GM18867 (cell line): ENCODE results near the gene FIBCD1.

Experiments
- ATAC-seq: cut with Tn5 transposase; IDR thresholded peaks from one replicate; pipeline ENCODE4 v1.9.1; 2021; ENCODE audit warnings: mild to moderate bottlenecking, moderate library complexity; ENCODE audit not compliant: unreplicated experiment

Gene FIBCD1

DNA sequence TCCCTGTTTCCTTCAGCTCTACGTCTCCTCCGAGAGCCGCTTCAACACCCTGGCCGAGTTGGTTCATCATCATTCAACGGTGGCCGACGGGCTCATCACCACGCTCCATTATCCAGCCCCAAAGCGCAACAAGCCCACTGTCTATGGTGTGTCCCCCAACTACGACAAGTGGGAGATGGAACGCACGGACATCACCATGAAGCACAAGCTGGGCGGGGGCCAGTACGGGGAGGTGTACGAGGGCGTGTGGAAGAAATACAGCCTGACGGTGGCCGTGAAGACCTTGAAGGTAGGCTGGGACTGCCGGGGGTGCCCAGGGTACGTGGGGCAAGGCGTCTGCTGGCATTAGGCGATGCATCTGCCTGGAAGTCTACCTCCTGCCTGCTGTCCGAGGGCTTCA lies 76.3 kb downstream of the FIBCD1 start:
- ATAC-seq: no peak

DNA sequence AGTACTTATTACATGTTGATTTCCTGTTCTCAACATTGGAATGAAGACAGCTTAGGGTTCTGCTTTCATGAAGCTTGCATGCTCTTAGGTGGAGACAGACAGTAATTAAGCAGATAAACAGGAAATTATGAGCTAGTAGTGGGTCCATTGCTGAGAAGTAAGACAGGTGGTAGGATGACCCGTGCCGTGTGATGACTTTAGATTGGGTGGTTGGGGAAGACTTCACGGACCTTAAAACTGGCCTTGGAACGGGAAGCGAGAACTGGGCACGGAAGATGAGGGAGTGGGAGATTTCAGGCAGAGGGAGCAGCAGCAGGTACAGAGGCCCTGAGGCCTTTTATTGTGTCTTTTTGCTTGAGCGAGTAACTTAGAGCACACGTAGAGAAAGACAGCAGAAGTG lies 76.8 kb downstream of the FIBCD1 start:
- ATAC-seq: no peak

DNA sequence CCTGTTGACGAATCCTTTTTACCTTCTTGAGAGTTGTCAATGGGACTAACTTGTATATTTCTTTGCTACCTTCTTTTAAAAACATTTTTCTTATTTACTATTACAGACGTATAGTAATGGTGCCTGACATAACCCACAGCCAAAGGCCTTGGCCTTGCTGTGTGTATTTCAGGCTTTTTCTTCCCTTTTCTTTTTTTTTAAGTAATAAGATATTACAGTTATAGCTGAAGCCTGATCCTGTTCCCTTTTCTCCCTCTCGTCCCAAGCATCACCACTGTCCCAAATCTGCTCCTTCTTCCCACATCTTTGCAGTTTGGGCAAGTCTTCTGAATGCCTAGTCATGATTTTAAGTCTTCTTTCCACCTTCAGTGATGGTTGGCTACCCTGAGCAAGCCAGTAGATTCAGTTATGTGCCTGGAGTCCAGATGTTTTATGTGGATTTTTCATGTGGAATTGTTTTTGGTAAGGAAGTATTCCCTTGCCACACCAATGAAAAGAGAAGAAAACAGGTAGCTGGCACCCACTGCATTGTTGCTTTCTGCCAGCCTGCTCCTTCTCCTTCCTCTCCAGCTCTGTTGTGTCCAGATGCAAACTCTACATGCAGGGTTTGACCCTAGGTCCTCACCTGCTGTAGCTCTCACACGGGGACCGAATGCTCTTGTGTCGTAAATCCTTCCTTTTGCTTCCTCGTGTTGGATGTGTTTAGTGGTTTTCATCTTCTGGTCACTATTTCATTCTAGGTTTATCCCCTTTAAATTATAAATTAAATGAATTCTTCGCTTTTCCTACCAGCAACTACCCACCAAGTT lies 77.5 kb downstream of the FIBCD1 start:
- ATAC-seq: no peak

DNA sequence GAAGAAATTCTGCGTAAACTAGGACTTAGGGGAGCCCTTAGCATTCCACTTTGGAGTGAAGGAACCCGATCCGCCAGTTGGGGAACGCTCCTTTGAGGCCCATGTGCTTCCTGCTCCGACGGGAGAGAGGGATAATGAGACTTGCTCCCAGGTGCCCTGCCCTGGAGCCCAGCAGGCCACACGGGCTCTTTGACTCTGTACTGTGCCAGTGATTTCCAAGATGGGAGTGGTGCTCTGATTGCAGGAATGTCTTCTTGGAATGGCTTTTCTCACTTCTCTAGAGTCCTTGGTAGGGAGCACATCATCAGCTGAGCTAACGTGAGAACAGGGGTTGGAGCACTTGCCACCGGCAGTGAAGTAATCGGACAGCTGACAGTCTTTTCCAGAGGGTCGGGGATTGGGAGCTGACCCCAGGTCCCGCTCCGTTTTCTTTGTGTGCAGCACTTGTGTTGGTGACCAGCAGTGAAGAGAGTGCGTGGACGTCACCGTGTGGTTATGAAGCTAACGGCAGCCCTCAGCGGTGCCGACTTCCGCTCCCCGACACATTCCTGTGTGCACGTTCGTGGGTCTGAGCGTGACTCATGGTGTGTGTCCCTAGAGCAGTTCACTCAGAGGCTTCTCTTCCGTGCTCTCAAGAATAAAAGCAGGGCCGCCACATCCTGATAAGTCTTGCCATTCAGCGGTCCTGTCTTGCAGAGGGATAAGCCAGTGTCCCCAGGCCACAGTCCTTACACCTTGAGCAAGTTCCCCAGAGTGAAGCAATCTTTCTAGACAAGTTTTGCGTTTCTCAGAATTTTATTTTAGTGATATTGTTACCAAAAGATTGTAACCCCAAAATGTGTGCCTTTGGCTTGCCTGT lies 78.4 kb downstream of the FIBCD1 start:
- ATAC-seq: no peak

DNA sequence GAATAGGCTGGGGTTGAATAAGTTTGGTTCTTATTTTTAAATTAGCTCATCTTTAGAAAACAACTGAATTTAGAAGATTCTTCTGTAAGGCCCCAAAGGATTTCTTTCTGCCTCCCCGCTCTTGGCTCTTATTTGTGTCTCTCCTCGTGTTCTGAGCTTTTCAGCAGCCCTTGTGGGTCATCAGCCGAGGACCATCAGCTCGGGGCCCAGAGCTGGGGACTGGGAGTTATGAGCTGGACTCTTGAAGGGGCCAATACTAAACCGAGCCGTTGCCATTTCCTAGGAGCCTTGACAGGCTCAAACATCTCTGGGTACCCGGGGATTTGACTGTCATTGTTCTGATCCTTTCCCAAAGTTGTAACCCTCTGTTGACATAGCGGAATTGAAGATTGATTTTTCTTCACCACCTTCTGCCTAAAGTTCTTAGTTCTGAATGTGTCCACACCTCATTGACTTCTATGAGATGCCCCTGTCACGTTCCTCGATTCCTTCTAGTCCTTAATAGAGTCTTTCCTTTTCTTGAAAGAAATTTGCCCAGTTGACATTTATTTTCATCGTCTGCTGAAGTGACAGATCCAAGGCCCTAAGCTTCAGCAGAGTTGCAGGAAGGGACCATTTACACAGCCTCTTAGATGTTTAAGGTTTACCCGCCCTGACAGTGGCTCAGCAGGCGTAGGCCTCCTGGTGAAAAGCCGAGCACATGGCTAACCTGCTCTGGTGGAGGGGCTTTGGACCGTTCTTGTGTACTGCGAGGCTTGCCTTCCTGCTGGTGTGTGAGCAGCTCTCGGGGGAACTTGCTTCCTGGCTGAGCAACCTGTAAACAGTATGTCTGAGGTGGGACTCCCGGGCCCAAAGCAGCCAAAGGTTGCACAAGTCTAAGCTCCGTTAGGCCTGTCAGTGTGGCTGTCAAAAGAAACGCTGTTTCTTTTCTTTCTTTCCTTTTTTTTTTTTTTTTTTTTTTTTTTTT lies 80.0 kb downstream of the FIBCD1 start:
- ATAC-seq: no peak

DNA sequence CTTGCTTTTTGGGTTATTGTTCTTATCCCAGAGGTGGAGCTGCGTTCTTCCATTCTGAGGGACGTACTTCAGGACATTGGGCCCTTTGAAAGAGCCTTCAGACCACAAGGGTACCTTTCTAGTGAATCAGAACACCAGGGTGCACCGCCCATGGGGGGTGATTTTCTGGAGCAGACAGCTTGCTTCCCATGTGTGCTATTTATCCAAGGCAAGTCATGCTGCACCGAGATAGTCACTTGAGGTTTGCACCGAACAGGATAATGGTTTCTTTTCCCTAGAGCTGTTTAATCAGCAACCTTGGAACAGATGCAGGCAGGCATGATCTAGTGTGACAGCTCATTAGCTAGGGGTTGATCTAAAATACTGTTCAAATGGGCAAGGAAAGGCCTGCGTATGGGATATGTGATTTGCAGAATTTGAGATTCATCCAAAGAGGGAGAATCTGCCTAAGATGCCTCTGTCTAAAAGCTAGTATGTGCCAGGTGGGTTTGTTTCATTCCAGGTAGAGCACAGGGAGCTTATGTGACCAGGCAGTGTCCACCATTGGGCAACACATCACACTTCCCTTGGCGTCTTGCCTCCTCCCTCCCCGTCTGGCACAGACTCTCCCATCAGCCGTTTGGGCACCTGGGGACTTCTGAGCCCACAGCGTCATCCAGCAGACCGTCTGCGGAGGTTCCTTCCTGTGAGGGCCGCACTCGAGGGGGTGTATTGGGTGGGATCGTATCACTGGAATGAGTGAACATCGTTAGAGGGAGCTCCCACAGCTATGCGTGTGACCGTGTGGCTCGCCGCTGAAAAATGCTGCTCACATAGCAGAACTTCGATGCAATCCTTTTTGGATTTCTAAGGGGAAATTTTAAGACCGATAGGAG lies 80.9 kb downstream of the FIBCD1 start:
- no peak for ATAC-seq

DNA sequence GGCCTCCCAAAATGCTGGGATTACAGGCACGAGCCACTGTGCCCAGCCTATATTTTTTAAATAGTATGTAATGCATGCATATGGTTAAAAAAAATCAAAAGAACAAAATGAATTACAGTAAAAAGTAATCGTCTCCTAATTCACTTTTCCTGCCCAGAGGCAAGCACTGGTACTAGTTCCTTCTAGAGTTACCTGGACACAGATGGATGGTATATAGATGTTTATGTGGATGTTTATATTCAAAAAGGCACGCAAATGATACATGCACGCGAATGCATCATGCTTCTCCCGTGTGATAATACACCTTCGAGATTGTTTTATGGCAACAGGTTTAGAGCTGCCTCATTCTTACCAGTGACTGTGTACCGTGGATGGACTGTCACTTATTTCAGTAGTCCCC lies 82.6 kb downstream of the FIBCD1 start:
- ATAC-seq: no peak

DNA sequence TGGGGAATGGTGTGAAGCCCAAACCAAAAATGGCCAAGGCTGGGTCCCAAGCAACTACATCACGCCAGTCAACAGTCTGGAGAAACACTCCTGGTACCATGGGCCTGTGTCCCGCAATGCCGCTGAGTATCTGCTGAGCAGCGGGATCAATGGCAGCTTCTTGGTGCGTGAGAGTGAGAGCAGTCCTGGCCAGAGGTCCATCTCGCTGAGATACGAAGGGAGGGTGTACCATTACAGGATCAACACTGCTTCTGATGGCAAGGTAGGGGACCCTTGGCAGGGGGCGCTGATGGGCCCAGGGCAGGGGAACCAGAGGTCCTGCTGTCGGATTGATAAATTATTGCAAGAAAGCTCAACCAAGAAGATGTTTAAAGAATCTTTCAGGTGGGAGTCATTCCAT lies 84.2 kb downstream of the FIBCD1 start:
- no peak for ATAC-seq

DNA sequence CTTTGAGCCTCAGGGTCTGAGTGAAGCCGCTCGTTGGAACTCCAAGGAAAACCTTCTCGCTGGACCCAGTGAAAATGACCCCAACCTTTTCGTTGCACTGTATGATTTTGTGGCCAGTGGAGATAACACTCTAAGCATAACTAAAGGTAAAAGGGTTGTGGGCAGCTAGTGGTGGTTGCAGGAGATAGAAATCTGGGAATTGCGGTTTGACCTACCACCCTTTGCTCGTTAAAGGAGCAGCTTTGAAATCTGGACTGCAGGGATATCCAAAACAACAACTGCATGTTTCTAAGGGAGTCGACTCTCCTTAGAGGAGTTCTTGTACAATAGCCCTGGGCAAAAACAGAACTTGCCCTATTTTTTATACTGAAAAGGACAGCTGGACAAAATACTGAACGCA lies 85.0 kb downstream of the FIBCD1 start:
- no peak for ATAC-seq

DNA sequence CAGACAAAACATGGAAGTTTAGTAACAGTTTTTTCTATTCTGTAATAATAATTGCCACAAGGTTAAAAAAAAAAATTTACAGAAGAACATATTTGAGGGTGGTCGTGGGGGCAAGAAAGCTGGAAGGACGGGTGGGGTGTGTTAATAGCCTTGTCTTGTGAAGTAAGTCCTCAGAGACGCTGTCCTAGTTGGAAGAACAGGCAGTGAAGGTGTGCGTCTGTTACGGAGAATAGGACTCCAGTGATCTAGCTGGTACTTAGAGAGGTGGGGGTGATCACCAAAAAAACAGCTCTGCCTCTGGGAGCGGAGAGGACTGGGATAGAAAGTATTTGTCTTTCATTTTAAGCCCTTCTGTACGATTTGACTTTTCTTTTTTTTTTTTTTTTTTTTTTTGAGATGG lies 86.2 kb downstream of the FIBCD1 start:
- ATAC-seq: no peak
